CD4-positive, CD25-positive, alpha-beta regulatory T cell (primary cell): ENCODE measurements around the gene BAIAP2L2. TPM values are rescaled to one million over a fixed set of nuclear protein-coding genes. Genes with fewer than 3 reads are reported as not detected.

ENCODE experiments used
- ATAC-seq, 2 donors: fragments of 150-1000 bp; cut with Tn5 transposase; one replicate each; pipeline ENCODE4 v1.10.0; 2021; ENCODE audit warnings: low read depth in 2 of 2, moderate number of reproducible peaks in 2 of 2, moderate library complexity in 1 of 2
- DNase-seq, 3 donors: peaks; one replicate each; pipeline versions ENCODE4 v3.0.0 to v3.0.0-alpha.2; 2012 to 2022; ENCODE audit warnings: mixed read lengths in 1 of 3
- H3K27ac ChIP-seq: one replicate; pipeline ENCODE4 v1.7.0; 2013; ENCODE audit warnings: mild to moderate bottlenecking, low read length; ENCODE audit not compliant: insufficient read depth, poor library complexity, severe bottlenecking
- H3K27me3 ChIP-seq: one replicate; pipeline ENCODE4 v1.7.0; 2013; ENCODE audit warnings: low read length; ENCODE audit not compliant: control insufficient read depth, insufficient read depth
- H3K36me3 ChIP-seq: one replicate; pipeline ENCODE4 v1.7.0; 2013; ENCODE audit warnings: mild to moderate bottlenecking, low read length, moderate library complexity; ENCODE audit not compliant: control insufficient read depth, insufficient read depth
- H3K4me1 ChIP-seq: 2 replicates; pipeline ENCODE4 v1.7.0; 2013; ENCODE audit warnings: mild to moderate bottlenecking, low read length; ENCODE audit not compliant: insufficient read depth, control insufficient read depth, poor library complexity, severe bottlenecking
- H3K4me3 ChIP-seq: one replicate; pipeline ENCODE4 v1.7.0; 2013; ENCODE audit warnings: low read depth, mild to moderate bottlenecking, low read length, moderate library complexity
- H3K9me3 ChIP-seq, 2 experiments: 1 replicate in 1 of 2; 2 replicates in 1 of 2; pipeline ENCODE4 v1.7.0; 2013; ENCODE audit warnings: low read length in 2 of 2, mild to moderate bottlenecking in 1 of 2, moderate library complexity in 1 of 2; ENCODE audit not compliant: control insufficient read depth in 2 of 2
- H3K27ac Mint-ChIP-seq, 3 donors: one replicate each; pipeline ENCODE4 v1.8.0; 2020 to 2022; ENCODE audit warnings: mild to moderate bottlenecking in 3 of 3, mixed read lengths in 3 of 3, moderate library complexity in 2 of 3
- H3K27me3 Mint-ChIP-seq: one replicate; pipeline ENCODE4 v1.8.0; 2022; ENCODE audit warnings: mild to moderate bottlenecking, mixed read lengths
- H3K36me3 Mint-ChIP-seq: one replicate; pipeline ENCODE4 v1.8.0; 2020; ENCODE audit warnings: mixed read lengths
- H3K4me1 Mint-ChIP-seq, 4 donors: one replicate each; pipeline ENCODE4 v1.8.0; 2020 to 2022; ENCODE audit warnings: mixed read lengths in 4 of 4, mild to moderate bottlenecking in 1 of 4
- H3K4me3 Mint-ChIP-seq, 4 donors: one replicate each; pipeline ENCODE4 v1.8.0; 2020 to 2022; ENCODE audit warnings: mild to moderate bottlenecking in 4 of 4, mixed read lengths in 4 of 4, moderate library complexity in 3 of 4
- H3K9me3 Mint-ChIP-seq, 7 donors: one replicate each; pipeline ENCODE4 v1.8.0; 2020 to 2022; ENCODE audit warnings: mixed read lengths in 7 of 7, mild to moderate bottlenecking in 3 of 7, moderate library complexity in 2 of 7
- polyA plus RNA-seq, 4 donors: library from polyadenylated mRNA; unstranded; fragments of 300-500 nt; fragmentation: Illumina TruSeq; gene quantifications; one replicate each; pipeline ENCODE4 v1.2.3, GENCODE V29; 2021
- total RNA-seq: library from RNA; stranded (reverse); gene quantifications from one replicate; pipeline ENCODE4 v1.2.3, GENCODE V29; 2022

BAIAP2L2 gene
- total and polyA plus RNA-seq, 5 donors from 2014 or later, result 1.2 TPM; not detected in 4

DNA sequence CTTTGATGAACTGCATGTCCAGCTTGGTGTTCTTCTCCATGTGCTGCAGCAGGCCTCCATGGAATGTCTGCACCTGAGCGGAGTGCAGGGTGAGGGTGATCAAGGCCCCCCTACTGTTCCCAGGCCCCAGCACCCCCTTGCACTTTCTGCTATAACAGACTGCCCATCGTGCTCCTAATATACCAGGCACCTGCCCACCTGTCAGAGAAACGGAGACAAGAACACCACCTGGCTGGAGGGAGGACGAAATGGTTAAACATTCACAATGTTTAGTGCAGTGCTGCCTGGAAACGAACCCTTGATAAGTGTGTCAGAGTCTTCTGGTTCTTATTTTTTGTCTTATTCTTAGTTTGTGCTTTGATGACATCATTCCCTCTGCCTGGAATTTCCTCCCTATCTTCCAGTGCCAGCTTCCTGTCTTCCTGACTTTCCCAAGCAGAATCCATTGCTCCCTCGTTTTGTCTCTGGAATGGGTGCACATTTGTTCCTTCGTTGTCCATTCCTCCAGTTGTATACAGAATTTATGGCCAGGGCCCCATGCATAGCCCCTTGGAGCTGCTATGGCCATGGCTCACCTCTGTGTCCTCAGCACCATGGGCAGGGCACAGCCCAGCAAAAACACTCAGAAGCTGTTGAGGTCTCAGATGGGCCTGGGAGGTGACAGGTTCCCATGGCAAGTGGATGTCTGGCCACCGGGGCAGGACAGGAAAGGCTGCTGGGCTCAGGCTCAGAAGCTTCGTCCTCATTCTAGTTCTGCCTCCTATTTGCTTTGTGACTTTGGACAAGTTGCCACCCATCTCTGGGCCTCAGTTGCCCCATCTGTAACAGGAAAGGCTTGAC, 11.9 kb downstream of the BAIAP2L2 start:
- no peaks in the 10 kb centered on the region for H3K4me1 Mint-ChIP-seq
- no peak for DNase-seq
- H3K27me3 ChIP-seq, result no peaks in the 10 kb centered on the region
- no peak overlapping the region for H3K4me3 Mint-ChIP-seq
- no peak overlapping the region for H3K4me3 ChIP-seq
- H3K27me3 Mint-ChIP-seq, result no peaks in the 10 kb centered on the region
- no peaks in the 10 kb centered on the region for H3K9me3 ChIP-seq
- H3K9me3 Mint-ChIP-seq, result no peaks in the 10 kb centered on the region
- no peaks in the 10 kb centered on the region for H3K36me3 ChIP-seq
- H3K27ac ChIP-seq, result no peak overlapping the region
- peaks cover 14% of the 10 kb centered on the region for H3K36me3 Mint-ChIP-seq
- no peak for ATAC-seq
- no peaks in the 10 kb centered on the region for H3K4me1 ChIP-seq
- H3K27ac Mint-ChIP-seq, result no peak overlapping the region

DNA sequence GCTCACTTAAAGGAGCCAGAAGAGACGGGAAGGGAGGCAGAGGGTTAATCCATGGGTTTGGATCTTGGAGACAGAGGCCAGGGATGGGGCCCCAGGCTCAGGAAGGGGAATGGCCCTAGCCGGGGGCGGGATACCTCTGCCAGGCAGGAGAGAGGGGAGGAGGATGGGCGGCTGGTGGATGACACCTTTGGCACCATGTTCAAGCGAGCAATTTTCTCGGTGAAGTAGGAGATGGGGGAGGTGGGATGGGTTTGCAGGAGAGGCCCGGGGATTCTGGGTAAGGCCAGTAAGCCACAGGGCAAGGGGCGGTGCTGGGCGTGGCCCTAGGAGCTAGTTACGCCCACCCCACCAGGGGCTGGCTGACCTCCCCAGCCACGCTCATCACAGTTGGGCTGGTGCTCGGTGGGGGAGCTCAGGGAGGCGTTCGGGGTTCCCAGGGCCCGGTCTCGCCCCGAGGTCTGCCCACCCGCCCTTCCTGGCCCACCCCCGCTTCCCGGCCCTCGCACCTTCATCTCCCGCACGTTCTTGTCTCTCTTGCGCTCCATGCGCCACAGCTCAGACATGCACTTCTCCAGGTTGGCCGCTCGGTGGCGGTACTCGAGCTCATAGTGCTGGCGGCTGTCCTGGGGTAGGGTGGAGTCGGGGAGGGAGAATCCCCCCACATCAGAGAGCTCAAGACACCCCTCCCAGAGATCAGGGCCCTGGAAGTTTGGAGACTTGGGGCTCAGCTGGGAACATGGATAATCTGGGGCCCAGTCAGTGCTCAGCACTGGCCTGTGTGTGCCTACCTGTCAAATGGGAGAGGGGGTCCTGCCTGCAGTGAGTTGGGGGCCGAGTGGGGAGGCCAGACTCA, 12.7 kb downstream of the BAIAP2L2 start:
- no peak overlapping the region for H3K27ac Mint-ChIP-seq
- no peak overlapping the region for H3K4me3 Mint-ChIP-seq
- Histone ChIP-seq H3K4me3 (no peak overlapping the region), H3K27ac (no peak overlapping the region), H3K27me3 (no peaks in the 10 kb centered on the region), H3K36me3 (no peaks in the 10 kb centered on the region), H3K9me3 (no peaks in the 10 kb centered on the region), H3K4me1 (no peaks in the 10 kb centered on the region)
- H3K27me3 Mint-ChIP-seq, result no peaks in the 10 kb centered on the region
- ATAC-seq, result no peak
- H3K36me3 Mint-ChIP-seq, result peaks cover 14% of the 10 kb centered on the region
- no peaks in the 10 kb centered on the region for H3K4me1 Mint-ChIP-seq
- H3K9me3 Mint-ChIP-seq, result no peaks in the 10 kb centered on the region
- DNase-seq, result no peak

DNA sequence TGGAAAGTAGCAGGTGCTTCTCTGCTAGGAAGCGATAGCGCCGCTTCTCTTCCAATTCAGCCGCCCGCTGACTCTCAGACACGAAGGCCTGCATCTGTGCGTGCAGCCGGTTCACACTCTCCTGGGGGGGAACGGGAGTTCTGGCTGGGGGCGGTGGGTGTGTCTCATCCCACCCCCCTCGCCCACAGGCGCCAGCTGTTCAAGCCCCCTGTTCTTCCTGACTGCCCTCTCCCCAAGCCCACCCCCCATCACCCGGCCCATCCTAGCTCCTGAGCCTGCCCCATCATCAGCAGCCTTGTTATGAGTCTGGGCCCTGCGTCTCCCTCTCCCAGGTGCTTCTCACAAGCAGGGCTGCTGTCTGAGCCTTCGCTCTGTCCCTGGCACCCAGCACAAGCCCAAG, 13.4 kb downstream of the BAIAP2L2 start:
- no peaks in the 10 kb centered on the region for H3K4me1 Mint-ChIP-seq
- H3K4me3 Mint-ChIP-seq, result no peak overlapping the region
- no peak overlapping the region for H3K4me3 ChIP-seq
- H3K27me3 Mint-ChIP-seq, result no peaks in the 10 kb centered on the region
- DNase-seq (no peak), ATAC-seq (no peak)
- H3K27ac ChIP-seq, result no peak overlapping the region
- no peaks in the 10 kb centered on the region for H3K27me3 ChIP-seq
- H3K9me3 Mint-ChIP-seq, result no peaks in the 10 kb centered on the region
- peaks cover 17% of the 10 kb centered on the region for H3K36me3 Mint-ChIP-seq
- H3K9me3 ChIP-seq, result no peaks in the 10 kb centered on the region
- H3K4me1 ChIP-seq, result no peaks in the 10 kb centered on the region
- H3K36me3 ChIP-seq, result no peaks in the 10 kb centered on the region
- H3K27ac Mint-ChIP-seq, result no peak overlapping the region

DNA sequence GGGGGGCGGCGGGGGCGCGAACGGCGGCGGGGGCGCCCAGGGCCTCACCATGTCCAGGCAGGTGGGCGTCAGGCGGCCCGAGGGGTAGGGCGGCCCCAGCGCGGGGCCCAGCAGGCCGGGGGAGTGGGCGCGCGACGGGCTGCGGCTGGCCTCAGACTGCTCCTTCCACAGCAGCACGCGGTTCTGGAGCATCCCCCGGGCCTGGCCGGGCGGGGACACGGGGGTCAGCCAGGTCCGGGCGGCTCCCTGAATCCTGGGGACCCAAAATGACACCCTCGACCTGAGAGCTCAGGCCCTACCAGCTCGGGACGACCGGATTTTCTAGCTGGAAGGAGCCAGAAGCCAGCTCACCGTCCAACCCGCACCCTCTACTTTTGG, 21.0 kb downstream of the BAIAP2L2 start:
- Histone ChIP-seq H3K4me3 (no peak overlapping the region), H3K27me3 (no peaks in the 10 kb centered on the region), H3K36me3 (no peaks in the 10 kb centered on the region), H3K4me1 (no peaks in the 10 kb centered on the region), H3K9me3 (no peaks in the 10 kb centered on the region), H3K27ac (no peak overlapping the region)
- ATAC-seq, result no peak
- Mint-ChIP-seq H3K4me3 (no peak overlapping the region), H3K9me3 (peaks cover 0 to 4% (median 0%) of the 10 kb centered on the region in 7 donors), H3K36me3 (peaks cover 20% of the 10 kb centered on the region), H3K27ac (no peak overlapping the region), H3K27me3 (peaks cover 14% of the 10 kb centered on the region), H3K4me1 (peaks cover 0 to 3% (median 0%) of the 10 kb centered on the region in 4 donors)
- no peak for DNase-seq

DNA sequence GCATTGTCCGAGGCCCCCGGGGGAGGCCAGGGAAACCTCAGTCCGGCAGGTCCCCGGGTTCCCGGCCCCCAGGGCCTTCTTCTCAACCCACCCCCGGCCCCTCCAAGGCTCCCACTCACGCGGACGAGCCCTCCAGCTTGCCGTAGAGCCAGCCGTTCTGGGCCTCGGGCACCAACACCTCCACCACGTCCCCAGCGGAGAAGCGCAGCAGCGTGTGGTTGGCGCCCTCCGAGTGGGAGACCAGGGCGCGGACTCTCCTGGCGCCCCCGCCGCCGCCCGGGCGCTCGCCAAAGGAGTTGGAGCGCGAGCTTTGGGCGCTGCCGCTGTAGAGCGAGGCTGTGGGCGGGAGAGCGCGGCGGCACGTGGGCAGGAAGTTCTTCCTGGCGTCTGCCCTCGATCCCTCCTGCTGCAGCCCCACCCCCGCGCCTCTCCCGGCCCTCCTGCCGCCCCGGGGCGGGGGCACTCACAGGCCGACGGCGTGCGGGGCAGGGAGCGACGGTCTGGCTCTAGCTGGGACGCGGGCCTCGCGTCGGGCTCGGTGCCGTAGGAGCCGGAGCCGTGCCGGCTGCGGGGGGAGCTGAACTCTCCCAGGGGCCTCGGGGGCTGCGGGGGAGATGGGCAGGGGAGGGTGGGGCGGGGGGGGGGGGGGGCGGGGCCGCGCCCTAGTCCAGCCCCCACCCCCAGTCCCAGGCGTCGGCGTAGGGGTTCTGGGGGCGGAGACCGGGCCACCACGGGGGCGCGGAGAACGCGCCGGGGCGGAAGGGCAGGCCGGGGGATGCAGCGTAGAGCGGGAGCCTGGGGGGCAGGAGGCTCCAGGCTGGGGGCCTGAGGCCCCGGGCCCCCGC, 21.6 kb downstream of the BAIAP2L2 start:
- H3K36me3 Mint-ChIP-seq, result peaks cover 15% of the 10 kb centered on the region
- DNase-seq (no peak), ATAC-seq (no peak)
- H3K27ac Mint-ChIP-seq, result no peak overlapping the region
- H3K27me3 ChIP-seq, result no peaks in the 10 kb centered on the region
- peaks cover 0 to 4% (median 0%) of the 10 kb centered on the region in 7 donors for H3K9me3 Mint-ChIP-seq
- peaks cover 14% of the 10 kb centered on the region for H3K27me3 Mint-ChIP-seq
- no peaks in the 10 kb centered on the region for H3K4me1 ChIP-seq
- H3K9me3 ChIP-seq, result no peaks in the 10 kb centered on the region
- no peak overlapping the region for H3K4me3 ChIP-seq
- H3K4me1 Mint-ChIP-seq, result peaks cover 0 to 3% (median 0%) of the 10 kb centered on the region in 4 donors
- H3K27ac ChIP-seq, result no peak overlapping the region
- no peak overlapping the region for H3K4me3 Mint-ChIP-seq
- H3K36me3 ChIP-seq, result no peaks in the 10 kb centered on the region

DNA sequence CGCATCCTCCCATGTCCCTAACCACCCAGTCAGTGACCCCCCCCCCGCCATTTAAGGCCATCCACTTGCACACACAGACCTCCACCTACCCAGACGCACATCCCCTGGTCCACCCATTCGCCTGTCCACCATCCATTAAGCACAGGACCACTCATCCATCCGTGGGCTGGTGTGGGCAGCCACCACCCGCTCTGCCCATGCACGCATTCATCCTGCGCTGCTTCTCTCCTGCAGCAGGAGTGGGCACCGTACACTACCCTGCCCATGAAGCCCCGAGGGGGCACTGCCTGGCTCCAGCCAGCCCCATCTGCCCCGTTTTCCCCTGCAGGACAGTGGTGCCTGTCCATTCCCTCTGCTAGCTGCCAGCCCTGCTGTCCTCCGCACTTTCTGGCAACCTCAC, 22.6 kb downstream of the BAIAP2L2 start:
- ATAC-seq, result no peak
- Mint-ChIP-seq H3K4me3 (no peak overlapping the region), H3K27ac (no peak overlapping the region), H3K36me3 (peaks cover 14% of the 10 kb centered on the region), H3K27me3 (peaks cover 18% of the 10 kb centered on the region), H3K9me3 (peaks cover 0 to 4% (median 0%) of the 10 kb centered on the region in 7 donors), H3K4me1 (peaks cover 0 to 5% (median 0%) of the 10 kb centered on the region in 4 donors)
- H3K27ac ChIP-seq, result no peak overlapping the region
- H3K36me3 ChIP-seq, result no peaks in the 10 kb centered on the region
- peaks cover under 1% of the 10 kb centered on the region for H3K4me1 ChIP-seq
- no peaks in the 10 kb centered on the region for H3K27me3 ChIP-seq
- DNase-seq, result no peak
- H3K9me3 ChIP-seq, result no peaks in the 10 kb centered on the region
- no peak overlapping the region for H3K4me3 ChIP-seq

DNA sequence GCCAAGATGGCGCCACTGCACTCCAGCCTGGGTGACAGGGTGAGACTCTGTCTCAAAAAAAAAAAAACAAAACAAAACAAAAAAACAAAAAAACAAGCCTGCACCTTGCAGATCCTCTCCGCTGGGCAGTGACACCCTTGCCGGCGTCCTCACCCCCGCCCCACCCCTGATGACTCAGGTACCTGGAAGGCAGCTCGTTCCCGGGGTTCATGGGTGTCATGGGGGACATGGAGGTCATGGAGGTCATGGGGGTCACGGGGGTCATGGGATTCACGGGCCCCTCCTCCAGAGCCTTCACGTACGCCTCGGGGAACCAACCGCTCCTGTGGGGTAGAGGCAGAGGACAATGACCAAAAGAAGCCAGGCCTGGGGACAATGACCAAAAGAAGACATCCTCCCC, 23.5 kb downstream of the BAIAP2L2 start:
- H3K4me1 ChIP-seq, result peaks cover 9% of the 10 kb centered on the region
- no peaks in the 10 kb centered on the region for H3K36me3 ChIP-seq
- Mint-ChIP-seq H3K4me3 (no peak overlapping the region), H3K9me3 (peaks cover 0 to 4% (median 0%) of the 10 kb centered on the region in 7 donors), H3K36me3 (peaks cover 11% of the 10 kb centered on the region), H3K4me1 (peaks cover 0 to 7% (median 0%) of the 10 kb centered on the region in 4 donors), H3K27ac (no peak overlapping the region), H3K27me3 (peaks cover 22% of the 10 kb centered on the region)
- H3K27me3 ChIP-seq, result no peaks in the 10 kb centered on the region
- H3K27ac ChIP-seq, result no peak overlapping the region
- H3K9me3 ChIP-seq, result no peaks in the 10 kb centered on the region
- no peak overlapping the region for H3K4me3 ChIP-seq
- ATAC-seq (no peak), DNase-seq (no peak)
